ENCODE results near the gene RUNX2. TPM values are rescaled to one million over a fixed set of nuclear protein-coding genes. Genes with fewer than 3 reads are reported as not detected.

The RUNX2 gene
- total and polyA plus RNA-seq, 2 of the 8 experiments (the other 6 are each of a cell fraction or from before 2014, with no cell fraction given), result 0.26 to 1.2 TPM

DNA sequence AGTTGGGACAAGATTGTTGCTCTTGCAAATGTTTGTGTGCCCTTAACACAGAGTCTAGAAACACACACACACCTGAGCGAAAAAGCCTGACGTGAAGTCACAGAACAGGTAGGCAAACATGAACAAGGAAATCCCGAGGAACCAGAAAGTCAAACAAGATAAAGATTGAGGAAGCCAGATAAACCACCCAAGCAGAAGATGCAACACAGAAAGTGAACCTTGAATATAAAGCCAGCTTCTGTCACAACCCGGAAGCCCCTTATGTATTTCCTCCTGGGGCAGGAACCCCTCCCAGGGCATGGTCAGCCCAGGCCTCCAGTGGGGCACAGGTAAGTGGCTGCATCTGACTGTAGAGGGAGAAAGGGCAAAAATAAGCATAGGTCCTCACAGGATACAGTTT, 207.8 kb downstream of the RUNX2 start (continued):
- no peak for TF ChIP-seq JUND (IDR thresholded peaks at IDR 0.05; ENCODE audit: low read length)
- no peak for TF ChIP-seq EZH2 (IDR thresholded peaks at IDR 0.05; ENCODE audit: low read depth, low read length, severe bottlenecking)
- TF ChIP-seq RXRA (IDR thresholded peaks at IDR 0.05; ENCODE audit: insufficient read depth, low read depth, low read length), result no peak
- no peak for TF ChIP-seq SRF (IDR thresholded peaks at IDR 0.05; ENCODE audit: low read depth, low read length)
- no peak for TF ChIP-seq JUN (IDR thresholded peaks at IDR 0.05; ENCODE audit: low read depth, low read length)
- TF ChIP-seq GTF2F1 (IDR thresholded peaks at IDR 0.05; ENCODE audit: borderline replicate concordance, low read depth, low read length), result no peak
- no peak for TF ChIP-seq KDM4A (IDR thresholded peaks at IDR 0.05; ENCODE audit: low read depth, low read length, severe bottlenecking)
- TF ChIP-seq CBX5 (IDR thresholded peaks at IDR 0.05; ENCODE audit: low read depth, low read length), result no peak

Data from H1 (cell line).